A172 (cell line): ENCODE results near the gene USP47. TPM values are rescaled to one million over a fixed set of nuclear protein-coding genes. Genes with fewer than 3 reads are reported as not detected.

Experiments
- DNase-seq: peaks from one replicate; pipeline ENCODE4 v3.0.0-alpha.2; 2015; ENCODE audit warnings: low spot score
- total RNA-seq: library from RNA; depleted of rRNA; stranded (reverse); fragments of >200 nt; shearing (Covaris generic); gene quantifications from 2 replicates; pipeline ENCODE4 v1.2.3, GENCODE V29; 2014; rRNA removed

The USP47 gene, protein sequence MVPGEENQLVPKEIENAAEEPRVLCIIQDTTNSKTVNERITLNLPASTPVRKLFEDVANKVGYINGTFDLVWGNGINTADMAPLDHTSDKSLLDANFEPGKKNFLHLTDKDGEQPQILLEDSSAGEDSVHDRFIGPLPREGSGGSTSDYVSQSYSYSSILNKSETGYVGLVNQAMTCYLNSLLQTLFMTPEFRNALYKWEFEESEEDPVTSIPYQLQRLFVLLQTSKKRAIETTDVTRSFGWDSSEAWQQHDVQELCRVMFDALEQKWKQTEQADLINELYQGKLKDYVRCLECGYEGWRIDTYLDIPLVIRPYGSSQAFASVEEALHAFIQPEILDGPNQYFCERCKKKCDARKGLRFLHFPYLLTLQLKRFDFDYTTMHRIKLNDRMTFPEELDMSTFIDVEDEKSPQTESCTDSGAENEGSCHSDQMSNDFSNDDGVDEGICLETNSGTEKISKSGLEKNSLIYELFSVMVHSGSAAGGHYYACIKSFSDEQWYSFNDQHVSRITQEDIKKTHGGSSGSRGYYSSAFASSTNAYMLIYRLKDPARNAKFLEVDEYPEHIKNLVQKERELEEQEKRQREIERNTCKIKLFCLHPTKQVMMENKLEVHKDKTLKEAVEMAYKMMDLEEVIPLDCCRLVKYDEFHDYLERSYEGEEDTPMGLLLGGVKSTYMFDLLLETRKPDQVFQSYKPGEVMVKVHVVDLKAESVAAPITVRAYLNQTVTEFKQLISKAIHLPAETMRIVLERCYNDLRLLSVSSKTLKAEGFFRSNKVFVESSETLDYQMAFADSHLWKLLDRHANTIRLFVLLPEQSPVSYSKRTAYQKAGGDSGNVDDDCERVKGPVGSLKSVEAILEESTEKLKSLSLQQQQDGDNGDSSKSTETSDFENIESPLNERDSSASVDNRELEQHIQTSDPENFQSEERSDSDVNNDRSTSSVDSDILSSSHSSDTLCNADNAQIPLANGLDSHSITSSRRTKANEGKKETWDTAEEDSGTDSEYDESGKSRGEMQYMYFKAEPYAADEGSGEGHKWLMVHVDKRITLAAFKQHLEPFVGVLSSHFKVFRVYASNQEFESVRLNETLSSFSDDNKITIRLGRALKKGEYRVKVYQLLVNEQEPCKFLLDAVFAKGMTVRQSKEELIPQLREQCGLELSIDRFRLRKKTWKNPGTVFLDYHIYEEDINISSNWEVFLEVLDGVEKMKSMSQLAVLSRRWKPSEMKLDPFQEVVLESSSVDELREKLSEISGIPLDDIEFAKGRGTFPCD (N-terminal part only)
- 66.5 and 80.7 TPM in 2 replicates for total RNA-seq

DNA sequence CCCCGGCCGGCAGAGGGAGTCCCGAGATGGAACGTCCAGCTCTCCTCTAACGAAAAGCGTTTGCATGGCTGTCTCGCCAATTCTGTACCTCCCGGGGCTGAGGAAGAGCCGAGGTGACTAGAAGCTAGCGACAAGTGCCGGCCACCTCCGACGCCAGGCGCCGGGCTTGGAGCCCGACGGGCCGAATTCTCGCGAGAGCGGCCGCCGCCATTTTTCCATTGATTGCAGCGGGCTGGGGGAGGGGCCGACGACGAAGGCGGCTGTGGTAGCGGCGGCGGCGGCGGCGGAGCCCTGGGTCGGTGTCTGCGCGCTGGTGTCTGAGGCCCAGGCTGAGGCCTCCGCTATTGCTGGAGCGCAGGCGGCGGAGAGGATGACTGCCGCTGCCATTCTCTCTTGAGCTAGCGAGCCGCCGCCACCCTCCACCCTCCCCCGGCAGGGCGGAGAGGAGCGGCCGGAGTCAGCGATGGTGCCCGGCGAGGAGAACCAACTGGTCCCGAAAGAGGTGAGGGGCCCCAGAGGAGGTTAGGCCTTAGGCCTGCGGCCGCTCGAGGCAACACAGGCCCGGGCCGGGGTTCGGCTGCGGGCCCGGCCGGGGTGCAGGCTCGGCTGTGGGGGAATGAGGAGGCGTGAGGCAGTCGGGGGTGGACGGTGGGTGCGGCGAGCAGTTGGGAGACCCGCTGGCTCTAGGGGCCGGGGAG lies at the start of gene USP47:
TSS of gene USP47 (plus strand) at position 250 of the 698 bp plus-strand sequence. CDS start at position 464, 214 bp downstream.
- DNase-seq, result peak; percentile 76

DNA sequence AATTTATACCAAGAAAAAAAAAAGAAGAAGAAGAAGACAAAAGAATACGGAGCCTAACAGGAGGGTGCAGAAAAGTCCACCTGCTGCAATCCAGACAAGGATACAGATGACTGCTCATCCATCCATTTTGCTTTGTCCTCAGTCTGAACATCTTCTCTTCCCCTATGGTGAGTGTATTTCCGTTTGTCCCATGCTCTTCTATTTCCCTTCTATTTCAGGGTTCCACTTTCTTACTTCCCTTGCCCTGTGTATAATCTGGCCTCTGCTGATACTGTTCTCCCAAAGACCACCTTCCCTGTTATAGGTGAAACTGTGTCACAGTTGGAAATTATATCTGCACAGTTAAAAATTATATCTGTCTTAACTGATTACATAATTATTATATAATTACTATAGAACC lies 48.7 kb upstream of the USP47 start:
- DNase-seq, result no peak

DNA sequence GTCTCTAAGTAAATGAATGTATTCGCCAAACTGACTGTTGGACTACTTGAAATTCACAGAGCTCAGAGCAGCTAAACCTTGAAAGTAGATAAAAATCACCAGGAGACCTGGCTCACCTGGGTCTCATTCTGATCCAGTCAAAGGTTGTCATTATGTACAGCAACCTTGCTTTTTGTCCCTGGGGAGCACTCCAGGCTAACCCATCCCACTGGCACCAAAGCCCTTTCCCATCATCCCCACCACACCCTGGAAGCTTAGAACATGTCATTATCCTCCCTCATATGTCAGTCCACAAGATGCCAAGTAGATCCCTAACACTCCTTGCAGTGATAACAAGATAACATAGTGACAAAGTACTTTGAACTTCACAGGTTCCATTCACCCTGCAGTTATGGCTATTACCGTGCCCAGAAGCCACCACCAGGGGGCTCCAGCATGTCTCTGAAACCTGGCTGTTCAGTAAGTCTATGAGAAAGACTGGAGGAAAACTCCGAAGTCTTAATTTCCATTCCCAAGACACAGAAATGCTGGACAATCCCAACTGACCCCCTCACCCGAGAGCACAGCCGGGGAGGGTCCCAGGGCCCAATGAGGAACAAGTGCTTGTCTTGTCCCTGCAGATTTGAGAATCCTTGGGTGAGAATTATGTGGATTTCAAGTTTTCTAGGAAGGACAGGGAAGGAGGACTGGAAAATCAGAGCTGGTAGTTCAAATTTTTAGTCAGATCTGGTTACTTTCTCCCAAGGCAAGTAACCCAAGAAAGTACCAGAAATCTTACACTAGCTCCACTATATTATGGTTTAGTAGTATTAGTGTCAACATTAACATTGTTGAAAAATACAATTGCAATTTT lies 43.0 kb upstream of the USP47 start:
- DNase-seq, result peak; percentile 56

DNA sequence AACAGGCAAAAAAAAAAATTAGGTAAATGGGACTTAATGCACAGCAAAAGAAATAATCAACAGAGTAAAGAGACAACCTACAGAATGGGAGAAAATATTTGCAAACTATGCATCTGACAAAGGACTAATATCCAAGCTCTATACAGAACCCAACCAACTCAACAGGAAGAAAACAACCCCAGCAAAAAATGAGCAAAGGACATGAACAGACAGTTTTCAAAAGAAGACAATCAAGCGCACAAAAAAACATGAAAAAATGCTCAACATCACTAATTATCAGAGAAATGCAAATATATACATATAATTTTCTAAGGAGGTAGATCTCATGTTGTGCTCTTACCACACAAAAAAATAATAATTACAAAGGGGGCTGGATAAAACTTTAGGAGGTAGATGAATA lies 36.5 kb upstream of the USP47 start:
- no peak for DNase-seq

DNA sequence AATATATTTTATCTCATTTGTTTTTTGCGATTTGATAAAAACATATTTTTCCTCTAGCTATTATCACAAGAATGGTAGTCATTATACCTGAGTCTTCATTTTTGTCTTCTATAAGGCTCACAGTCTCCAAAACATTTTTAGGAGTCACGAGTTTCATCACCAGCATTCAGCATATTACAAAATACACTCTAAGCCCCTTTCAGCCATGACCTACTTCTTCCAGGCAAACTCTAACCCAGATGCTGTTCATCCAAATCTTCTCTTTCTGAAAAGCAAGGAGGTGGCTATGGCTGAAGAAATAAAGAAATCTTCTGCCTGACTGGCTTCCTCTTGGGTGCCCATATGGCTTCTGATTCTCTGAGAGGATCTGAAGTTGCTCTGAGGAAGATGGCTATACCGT lies 35.7 kb upstream of the USP47 start:
- no peak for DNase-seq

DNA sequence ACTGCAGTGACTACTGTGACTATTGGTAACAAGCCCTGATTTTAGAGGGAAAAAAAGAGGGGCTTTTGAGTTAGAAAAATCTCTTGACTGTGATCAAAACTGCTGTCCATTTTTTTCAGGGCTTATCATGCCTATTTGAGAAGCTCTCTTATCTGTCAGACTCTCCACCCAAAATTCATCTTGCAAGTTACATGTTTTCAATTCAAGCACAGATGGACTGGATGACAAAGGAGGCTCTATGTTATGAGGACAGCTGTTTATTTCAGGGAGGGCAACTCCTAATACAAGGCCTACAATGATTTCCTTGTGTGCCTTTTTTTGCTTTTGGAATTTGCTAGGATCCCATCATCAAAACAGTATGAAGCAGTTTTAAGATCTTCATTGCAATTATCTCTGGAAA lies 35.2 kb upstream of the USP47 start:
- no peak for DNase-seq

DNA sequence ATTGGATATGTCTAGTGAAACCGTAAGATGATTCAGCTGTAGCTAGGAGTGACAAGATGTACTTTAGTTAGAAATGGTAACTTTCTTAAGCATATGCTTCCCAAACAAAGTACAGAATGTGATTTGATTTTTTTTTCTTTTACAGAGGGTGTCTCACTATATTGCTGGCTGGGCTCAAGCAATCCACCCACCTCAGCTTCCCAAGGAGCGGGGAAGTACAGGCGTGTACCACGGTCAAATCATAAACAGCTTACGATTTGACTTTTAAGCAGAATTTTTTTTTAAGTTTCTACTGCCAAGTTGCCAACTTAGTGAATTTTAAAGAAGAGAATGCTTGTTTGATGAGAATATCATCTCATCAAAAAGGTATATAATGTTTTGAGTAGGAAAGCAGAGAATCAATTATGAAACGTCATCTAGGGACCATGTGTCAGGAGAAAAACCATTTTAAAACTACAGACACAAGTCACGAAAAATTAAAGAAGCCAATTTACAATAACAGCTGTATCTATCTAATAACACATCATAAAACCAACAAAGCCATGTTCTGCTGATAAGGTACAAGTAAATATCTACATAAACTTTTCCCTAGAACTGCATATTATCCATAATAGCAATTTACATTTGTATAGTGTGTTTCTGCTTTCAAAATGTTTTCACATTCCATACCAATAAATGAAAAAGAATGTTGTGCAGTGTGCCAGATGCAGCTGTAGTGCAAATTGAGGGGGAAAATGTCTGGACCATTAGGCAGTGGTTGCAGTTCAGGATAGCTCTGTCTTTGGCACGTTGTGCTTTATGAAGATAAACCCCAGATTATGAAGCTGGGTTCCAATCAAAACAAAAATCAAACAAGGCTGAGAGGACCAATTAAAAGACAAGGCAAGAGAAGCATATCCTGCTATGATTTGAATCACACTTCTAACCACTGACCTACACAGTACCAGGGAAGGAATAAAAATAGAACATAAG lies 33.7 kb upstream of the USP47 start:
- no peak for DNase-seq

DNA sequence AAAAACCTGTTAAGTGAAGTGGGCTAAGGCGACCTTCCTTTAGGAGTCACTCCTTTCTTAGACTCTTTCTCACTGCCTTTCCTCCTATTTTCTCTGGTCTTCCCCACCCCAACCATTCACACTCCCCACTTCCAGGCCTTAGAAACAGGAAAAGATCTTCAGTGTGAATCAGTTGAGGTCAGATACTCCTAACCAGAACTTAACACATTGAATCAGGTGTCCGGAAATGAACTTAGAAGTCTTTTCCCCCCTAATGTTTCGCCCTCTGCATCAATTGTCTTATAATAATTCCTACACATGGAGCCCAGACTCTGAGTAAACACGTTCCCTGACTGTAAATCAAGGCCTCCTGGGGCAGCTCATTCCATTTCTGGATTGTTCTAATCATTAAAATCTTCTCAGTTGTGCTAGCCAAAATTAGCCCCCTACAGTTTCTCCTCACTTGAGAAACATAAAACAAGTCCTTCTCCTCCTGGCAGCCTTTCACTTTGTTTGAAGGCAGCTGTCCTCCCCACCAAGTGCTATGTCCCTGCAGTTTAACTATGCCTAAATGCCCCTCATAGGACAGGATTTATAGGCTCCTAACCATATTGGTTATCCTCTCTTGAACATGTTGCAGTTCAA lies 32.7 kb upstream of the USP47 start:
- DNase-seq, result no peak

DNA sequence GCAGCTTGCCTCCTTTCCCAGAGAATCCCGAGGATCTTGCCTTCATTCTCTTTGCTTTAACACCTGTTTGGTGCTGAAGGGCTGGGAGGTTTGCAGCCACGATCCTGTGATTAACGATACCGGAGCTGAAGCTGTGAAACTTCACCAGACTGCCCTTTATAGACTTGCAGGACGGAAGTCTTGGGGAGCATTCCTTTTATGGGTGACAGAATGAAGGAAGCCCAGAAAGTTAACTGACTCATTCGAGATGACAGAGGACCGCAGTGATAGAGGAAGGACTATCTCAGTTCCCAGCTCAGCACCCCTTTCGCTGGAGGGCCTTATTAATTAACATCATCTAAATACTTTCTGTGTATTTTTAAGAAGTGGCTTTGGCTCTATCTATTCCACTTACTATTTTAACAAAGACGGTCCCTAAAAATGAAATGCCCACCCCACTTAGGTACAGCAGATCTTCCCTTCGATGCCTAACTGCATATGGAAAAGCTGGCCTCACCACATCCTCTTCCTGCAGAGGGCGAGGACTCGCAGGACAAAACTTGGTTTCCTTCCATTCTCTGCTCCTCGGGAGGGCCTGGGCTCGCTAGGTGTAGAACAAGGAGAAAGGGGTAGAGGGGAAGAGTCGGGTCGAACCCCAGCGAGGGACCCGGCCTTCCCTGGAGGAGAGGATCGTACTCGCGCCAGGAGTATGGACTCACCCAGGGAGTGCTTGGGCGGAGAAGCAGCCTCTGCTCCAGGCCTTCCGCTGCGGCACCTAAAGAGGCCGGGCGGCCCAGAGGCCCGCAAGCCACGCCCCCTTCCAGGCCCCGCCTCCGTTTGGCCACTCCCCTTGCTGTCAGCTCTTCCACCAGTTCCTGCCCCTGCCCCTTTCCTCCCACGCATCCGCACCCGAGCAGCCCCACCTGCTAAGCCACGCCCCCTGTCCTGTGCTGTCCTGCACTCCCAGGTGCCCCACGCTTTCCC lies 30.7 kb upstream of the USP47 start:
- no peak for DNase-seq

DNA sequence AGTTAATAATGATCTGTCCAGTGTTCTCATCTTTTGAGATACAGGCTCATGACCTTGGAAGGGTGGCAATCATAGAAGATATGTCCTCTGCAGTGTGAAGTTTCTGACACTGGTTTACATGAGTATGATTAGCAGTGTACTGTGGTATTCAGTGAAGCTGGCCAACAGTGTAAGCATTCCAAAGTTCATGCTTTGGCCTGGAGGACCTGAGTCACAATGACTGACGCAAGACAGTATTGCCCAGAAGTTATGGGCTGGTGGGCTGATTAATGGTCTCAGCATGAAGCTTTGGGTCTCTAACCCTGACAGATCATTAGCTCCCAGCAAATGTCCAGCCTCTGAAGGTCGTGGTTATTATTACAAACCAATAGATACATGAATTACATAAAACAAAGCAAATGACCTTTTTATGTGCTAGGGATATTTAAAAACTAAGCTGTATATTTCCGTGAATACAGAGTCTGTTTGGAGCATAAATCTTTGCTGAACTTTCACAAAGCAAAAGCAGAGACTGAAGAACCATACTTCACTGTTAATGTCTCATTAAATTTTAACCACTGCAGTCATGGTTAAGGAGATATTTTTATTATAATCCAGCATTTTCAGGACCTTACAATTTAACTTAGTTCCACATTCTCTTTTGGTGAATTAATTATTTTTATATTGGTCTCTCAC lies 28.3 kb upstream of the USP47 start:
- no peak for DNase-seq

DNA sequence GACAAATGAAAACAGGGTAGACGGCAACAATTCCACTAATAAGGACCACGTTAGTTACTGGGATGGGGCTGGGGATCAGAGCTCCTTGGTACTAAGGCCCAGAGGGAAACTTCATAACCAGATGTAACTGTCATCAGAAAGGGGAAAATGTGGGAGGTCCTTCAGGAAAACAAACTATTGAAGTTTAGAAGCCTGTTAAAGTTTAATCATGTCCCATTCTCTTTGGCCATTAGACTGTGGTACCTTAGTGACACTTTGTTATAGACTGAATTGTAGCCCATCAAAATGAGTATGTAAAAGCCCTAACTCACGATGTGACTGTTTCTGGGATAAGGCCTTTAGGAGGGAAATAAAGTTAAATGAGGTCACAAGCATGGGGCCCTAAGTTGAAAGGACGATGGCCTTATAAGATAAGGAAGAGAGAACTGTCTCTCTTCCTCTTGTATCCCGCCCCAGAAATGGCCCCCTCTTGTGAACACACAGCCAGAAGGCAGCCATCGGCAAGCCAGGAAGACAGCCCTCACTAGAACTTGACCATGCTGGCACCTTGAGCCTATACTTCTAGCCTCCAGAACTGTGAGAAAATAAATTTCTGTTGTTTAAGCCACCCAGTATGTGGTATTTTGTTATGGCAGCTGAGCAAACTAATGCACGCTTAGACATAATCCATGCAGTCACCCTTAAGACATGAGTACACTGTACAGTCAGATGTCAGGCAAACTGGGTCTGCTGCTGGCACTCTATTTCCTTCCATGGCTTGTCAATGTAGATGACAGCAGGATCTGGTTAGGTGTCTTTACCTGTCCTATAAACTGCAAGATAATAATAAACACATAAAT lies 26.9 kb upstream of the USP47 start:
- DNase-seq, result no peak

DNA sequence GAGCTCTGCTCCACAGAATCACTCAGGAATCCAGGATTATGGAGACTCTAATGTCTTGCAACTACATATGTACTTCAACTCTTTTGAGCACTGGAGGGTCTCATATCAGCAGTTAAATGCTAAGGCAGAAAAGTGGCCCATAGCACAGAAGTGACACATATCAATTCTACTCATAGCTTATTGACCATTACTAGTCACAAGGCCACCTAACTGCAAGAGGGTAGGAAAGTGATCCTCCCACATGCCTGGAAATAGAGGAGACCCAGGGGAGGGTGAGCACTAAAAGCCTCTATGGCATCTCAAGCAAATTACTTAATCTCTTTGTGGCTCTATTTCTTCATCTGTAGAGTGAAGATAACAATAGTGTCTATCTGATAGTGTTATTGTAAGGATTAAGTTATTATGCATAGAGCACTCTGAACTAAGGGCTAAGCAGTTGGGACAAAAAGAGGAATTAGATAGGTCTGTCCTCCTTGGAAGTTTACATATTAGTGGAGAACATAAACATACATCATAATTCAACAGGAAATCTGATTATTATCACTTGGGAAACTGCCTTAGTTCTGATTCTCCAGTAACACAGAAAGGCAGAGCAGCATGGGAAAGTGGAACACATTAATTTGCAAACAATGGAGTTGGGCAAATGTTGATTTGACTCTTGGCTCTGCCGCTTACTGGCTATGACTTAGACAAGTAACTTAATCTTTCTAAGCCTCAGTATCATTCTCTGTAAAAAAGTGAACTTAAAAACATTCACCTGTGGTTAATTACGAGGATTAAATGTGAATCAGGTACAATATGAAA lies 25.1 kb upstream of the USP47 start:
- no peak for DNase-seq

DNA sequence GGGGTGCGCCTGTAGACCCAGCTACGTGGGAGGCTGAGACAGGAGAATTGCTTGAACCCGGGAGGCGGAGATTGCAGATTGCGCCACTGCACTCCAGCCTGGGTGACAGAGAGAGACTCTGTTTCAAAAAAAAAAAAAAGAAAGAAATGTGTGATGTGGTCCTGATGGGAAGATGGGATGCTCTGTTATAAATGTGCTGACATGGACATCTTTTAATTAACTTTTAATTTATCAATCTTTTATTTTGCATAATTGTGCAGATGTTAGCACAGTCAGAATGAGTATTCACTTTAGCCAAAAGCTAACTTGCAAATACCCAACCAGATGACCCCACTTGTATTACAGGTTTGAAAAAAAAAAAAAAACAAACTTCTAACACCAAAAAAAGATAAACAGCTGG lies 23.8 kb upstream of the USP47 start:
- DNase-seq, result no peak

DNA sequence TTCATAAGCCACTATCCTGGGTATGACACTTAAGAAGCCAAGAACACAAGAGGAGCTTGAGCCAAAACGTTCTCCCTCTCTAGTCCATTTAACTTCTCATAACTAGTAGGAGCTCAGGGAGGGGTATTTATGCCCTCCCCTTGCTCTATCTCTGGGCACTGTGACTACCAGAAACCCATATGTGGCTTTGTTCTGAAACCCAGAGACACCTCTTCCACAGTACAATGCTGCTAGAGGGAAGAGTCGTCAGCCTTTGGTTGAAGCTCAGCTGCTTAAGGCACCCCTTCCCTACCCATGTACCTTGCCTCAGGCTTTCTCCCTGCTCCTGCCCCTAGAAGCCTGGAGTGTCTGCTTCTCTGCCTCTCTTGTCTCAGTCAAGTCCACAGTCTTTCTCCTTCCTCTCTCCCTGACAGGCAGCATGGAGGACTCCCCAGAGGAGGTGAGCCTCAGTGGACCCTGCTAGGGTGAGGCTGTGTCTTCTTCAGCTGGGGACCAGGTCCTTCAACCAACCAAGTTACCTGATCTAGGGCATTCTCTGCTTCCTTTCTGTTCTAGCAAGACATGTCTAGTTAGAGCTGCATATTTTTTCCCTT lies 23.1 kb upstream of the USP47 start:
- no peak for DNase-seq

DNA sequence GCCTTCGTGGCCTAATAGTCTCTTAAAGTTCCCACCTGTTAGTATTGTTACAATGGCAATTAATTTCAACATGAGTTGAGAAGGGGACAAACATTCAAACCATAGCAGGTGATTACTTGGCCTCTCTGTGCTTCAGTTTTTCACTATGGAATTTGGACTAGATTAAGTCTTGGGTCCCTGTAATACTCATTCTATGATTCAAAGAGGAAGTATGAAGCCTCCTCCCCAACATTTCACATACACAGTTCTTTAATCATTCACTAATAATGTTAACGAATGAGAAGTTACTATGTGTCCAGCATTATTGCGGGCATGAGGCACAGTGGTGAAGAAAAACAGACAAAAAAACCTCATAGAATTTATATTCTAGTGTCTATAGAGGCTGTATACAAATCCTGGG lies 19.9 kb upstream of the USP47 start:
- DNase-seq, result no peak
